Subcutaneous adipose tissue (tissue), 4 donors: ENCODE results near the gene CIBAR2. TPM values are rescaled to one million over a fixed set of nuclear protein-coding genes. Genes with fewer than 3 reads are reported as not detected.

Experiments used
- CTCF ChIP-seq: fragments of 450-650 bp; IDR thresholded peaks from one replicate; pipeline ENCODE4 v1.5.1; 2016; ENCODE audit warnings: low read depth, mild to moderate bottlenecking, control low read depth, antibody characterized with exemption, moderate library complexity
- total RNA-seq, 4 donors: library from RNA; depleted of rRNA; stranded (reverse); fragments of >200 nt; gene quantifications; one replicate each; pipeline ENCODE4 v1.1.0, GENCODE V29; 2016

The CIBAR2 gene
- total RNA-seq, 4 donors from 2014 or later = not detected

GRCh38 chr16:85094176-85094805 is 18.0 kb downstream of the CIBAR2 start:
- TF ChIP-seq CTCF = no peak

GRCh38 chr16:85093705-85094104 is 18.6 kb downstream of the CIBAR2 start:
- no peak for TF ChIP-seq CTCF

GRCh38 chr16:85092851-85093250 is 19.4 kb downstream of the CIBAR2 start:
- no peak for TF ChIP-seq CTCF

- no peak for TF ChIP-seq CTCF
Measured at GRCh38 chr16:85092309-85092708, 20.0 kb downstream of the CIBAR2 start.

- TF ChIP-seq CTCF = no peak
Measured at GRCh38 chr16:85091522-85091910, 20.8 kb downstream of the CIBAR2 start.

GRCh38 chr16:85090873-85091521 is 21.3 kb downstream of the CIBAR2 start:
- no peak for TF ChIP-seq CTCF

- no peak for TF ChIP-seq CTCF
Measured at GRCh38 chr16:85090181-85090580, 22.1 kb downstream of the CIBAR2 start.
